Measurements from ENCODE around the gene OR7C1. TPM values are rescaled to one million over a fixed set of nuclear protein-coding genes. Genes with fewer than 3 reads are reported as not detected.

Gene OR7C1
- polyA plus RNA-seq (2012; ENCODE audit: insufficient read depth, insufficient read length, low read depth): 0.28 TPM

DNA sequence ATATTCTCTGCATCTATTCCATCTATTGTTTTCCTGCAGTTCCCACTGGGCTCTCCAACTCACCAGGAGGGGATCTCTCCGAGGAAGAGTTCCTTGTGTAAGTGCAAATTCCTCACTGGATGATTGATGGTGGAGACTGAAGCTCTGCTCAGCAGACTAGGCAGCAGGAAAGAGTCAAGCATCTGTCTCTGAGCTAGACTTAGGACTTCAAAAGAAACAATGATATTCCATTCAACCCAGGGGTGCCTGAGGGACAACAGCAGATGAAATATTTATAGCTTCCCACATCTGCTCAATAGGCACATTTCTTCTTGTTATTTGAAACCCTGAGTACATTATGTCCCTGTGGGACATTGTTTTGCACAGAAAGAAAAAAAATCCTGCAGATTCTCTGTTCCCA, at the start of gene OR7C1, which contains the start of gene OR7A5:
Gene OR7C1, minus strand, starts transcription at position 175 of the 400 bp plus-strand sequence. CDS start 35,049 bp downstream, outside the sequence.
Gene OR7A5, minus strand, starts transcription at position 175 of the 400 bp plus-strand sequence. CDS start 6,944 bp downstream, outside the sequence.
- no peaks in the 10 kb centered on the region for H3K9me3 ChIP-seq
- H3K36me3 ChIP-seq: no peaks in the 10 kb centered on the region
- peaks cover 6% of the 10 kb centered on the region; the same call in 1 of the 2 replicates for H3K27me3 ChIP-seq
- no peaks in the 10 kb centered on the region for H3K4me1 ChIP-seq
- TF ChIP-seq, protein P1, sequence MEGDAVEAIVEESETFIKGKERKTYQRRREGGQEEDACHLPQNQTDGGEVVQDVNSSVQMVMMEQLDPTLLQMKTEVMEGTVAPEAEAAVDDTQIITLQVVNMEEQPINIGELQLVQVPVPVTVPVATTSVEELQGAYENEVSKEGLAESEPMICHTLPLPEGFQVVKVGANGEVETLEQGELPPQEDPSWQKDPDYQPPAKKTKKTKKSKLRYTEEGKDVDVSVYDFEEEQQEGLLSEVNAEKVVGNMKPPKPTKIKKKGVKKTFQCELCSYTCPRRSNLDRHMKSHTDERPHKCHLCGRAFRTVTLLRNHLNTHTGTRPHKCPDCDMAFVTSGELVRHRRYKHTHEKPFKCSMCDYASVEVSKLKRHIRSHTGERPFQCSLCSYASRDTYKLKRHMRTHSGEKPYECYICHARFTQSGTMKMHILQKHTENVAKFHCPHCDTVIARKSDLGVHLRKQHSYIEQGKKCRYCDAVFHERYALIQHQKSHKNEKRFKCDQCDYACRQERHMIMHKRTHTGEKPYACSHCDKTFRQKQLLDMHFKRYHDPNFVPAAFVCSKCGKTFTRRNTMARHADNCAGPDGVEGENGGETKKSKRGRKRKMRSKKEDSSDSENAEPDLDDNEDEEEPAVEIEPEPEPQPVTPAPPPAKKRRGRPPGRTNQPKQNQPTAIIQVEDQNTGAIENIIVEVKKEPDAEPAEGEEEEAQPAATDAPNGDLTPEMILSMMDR (IDR thresholded peaks at IDR 0.05; ENCODE audit: low read depth, low read length): no peak
- no peak for DNase-seq
- no peak within 1 kb of the TSS for H3K4me3 ChIP-seq (ENCODE audit: low read depth, low read length)

DNA sequence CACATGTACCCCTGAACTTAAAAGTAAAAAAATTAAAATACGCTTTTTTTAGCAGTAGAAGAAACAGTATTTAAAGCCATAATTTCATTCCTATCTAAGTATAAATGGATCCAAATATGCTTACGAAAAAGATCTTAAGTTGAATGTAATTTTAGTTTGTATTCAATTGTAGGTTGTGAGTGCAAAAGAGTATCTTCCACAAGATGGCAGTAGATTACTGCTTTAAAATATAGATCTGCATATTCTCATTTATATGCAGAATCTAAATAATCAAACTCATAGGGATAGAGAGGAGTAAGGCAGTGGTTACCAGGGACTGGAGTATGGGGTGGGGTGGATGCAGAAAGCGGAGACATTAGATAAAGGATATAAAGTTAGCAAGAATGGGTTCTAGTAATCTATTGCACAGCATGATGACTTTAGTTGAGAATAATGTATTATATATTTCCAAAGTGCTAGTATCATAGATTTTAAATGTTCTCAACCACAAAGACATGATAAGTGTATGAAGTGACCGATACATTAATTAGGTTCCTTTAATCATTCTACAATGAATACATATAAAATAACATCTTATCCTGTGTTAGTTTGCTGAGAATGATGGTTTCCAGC, 36.7 kb upstream of the OR7C1 start:
- Histone ChIP-seq H3K4me1 (no peaks in the 10 kb centered on the region), H3K9me3 (no peaks in the 10 kb centered on the region), H3K27me3 (no peaks in the 10 kb centered on the region), H3K36me3 (no peaks in the 10 kb centered on the region), H3K4me3 (ENCODE audit: low read depth, low read length) (no peak overlapping the region)
- TF ChIP-seq, protein P1 (IDR thresholded peaks at IDR 0.05; ENCODE audit: low read depth, low read length): peak; percentile 38
- no peak for DNase-seq

DNA sequence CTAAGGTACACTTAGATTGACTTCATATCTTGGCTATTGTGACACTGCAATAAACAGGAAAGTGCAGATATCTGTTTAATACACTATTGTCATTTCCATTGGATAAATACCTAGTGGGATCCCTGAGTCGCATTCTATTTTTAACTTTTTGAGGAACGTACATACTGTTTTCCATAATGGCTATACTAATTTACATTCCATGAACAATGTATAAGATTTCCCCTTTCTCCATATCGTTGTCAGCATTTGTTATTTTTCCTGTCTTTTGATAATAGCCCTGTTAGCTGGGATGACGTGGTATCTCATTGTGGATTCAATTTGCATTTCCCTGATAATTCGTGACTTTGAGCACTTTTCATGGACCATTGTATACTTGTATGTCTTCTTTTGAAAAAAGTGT, 33.5 kb upstream of the OR7C1 start:
- H3K9me3 ChIP-seq: no peaks in the 10 kb centered on the region
- TF ChIP-seq, protein P1 (IDR thresholded peaks at IDR 0.05; ENCODE audit: low read depth, low read length): no peak
- no peaks in the 10 kb centered on the region for H3K27me3 ChIP-seq
- H3K4me1 ChIP-seq: no peaks in the 10 kb centered on the region
- H3K36me3 ChIP-seq: no peaks in the 10 kb centered on the region
- no peak overlapping the region for H3K4me3 ChIP-seq (ENCODE audit: low read depth, low read length)
- DNase-seq: no peak

DNA sequence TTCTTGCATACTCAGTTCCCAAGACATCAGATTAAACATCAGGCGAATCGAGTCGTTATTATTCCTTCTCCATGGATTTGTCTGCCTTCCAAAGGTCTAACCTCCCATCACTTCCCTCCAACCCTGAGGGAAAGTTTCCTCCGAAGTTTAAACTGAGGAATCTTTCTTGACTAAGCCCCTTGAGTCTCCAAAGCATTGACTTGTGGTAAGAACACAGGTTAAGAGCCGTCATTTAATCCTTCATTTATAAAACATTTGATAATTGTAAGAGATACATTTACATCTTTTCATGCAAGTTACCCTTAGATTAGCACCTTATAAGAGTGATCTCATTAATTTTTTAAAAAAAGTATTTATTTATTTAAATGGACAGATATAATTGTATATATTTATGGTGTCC, 13.8 kb upstream of the OR7C1 start, which contains the start of gene OR7A10:
Gene OR7A10, minus strand, starts transcription at position 101 of the 400 bp plus-strand sequence. CDS start 7,045 bp downstream, outside the sequence.
- H3K27me3 ChIP-seq: peaks cover 2% of the 10 kb centered on the region; the same call in 1 of the 2 replicates
- TF ChIP-seq, protein P1 (IDR thresholded peaks at IDR 0.05; ENCODE audit: low read depth, low read length): no peak
- H3K4me1 ChIP-seq: no peaks in the 10 kb centered on the region
- no peaks in the 10 kb centered on the region for H3K9me3 ChIP-seq
- DNase-seq: no peak
- H3K36me3 ChIP-seq: no peaks in the 10 kb centered on the region
- H3K4me3 ChIP-seq (ENCODE audit: low read depth, low read length): no peak within 1 kb of the TSS

DNA sequence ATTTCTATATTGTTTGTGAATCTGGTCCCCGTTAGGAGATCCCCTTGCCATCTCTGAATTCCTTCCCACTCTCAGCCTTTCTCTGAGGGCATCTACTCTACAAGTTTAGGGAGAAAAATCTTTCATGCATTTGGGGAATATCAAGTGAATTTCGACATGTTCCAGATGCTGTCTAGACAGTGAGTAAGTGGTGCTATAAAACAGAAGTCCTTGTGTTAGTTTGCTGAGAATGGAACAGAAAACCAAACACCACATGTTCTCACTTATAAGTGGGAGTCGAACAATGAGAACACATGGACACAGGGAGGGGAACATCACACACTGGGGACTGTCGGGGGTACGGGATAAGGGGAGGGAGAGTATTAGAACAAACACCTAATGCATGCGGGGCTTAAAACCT, 8.6 kb upstream of the OR7C1 start:
- Histone ChIP-seq H3K36me3 (no peaks in the 10 kb centered on the region), H3K4me1 (no peaks in the 10 kb centered on the region), H3K4me3 (ENCODE audit: low read depth, low read length) (no peak overlapping the region), H3K27me3 (peaks cover 5% of the 10 kb centered on the region; the same call in 1 of the 2 replicates), H3K9me3 (no peaks in the 10 kb centered on the region)
- DNase-seq: no peak
- TF ChIP-seq, protein P1 (IDR thresholded peaks at IDR 0.05; ENCODE audit: low read depth, low read length): no peak

DNA sequence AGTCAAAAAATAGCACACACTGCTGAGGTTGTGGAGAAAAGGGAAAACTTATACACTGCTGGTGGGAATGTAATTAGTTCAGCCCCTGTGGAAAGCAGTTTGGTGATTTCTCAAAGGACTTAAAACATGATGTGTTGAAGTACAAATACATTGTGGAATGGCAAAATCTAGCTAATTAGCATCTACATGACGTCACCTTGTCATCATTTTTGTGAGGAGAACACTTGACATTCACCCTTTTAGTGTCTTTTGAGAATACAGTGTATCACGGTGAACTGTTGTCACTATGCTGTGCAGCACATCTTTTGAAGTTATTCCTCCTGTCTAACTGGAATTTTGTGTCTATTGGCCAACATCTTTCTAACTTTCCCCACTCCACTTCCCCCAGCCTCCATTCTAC, 8.2 kb upstream of the OR7C1 start:
- Histone ChIP-seq H3K27me3 (peaks cover 5% of the 10 kb centered on the region; the same call in 1 of the 2 replicates), H3K4me3 (ENCODE audit: low read depth, low read length) (no peak overlapping the region), H3K36me3 (no peaks in the 10 kb centered on the region), H3K9me3 (no peaks in the 10 kb centered on the region), H3K4me1 (no peaks in the 10 kb centered on the region)
- DNase-seq: no peak
- TF ChIP-seq, protein P1 (IDR thresholded peaks at IDR 0.05; ENCODE audit: low read depth, low read length): no peak

Measured in BE2C (cell line).